ENCODE results near the gene COLQ. TPM values are rescaled to one million over a fixed set of nuclear protein-coding genes. Genes with fewer than 3 reads are reported as not detected.

The COLQ gene
- total RNA-seq, 1 experiment from 2014 or later: 1.9 TPM

- H3K79me2 ChIP-seq (ENCODE audit: insufficient read depth, low read length): no peaks in the 10 kb centered on the region
- H3K4me2 ChIP-seq (ENCODE audit: low read length): no peak overlapping the region
- intact Hi-C loops (cut with micrococcal nuclease): no loop called here
- TF ChIP-seq EZH2 (IDR thresholded peaks at IDR 0.05) (no peak), TCF7L2 (IDR thresholded peaks at IDR 0.05; ENCODE audit: borderline replicate concordance, extremely low read depth, insufficient read depth, insufficient read length) (no peak), SRF (IDR thresholded peaks at IDR 0.05; ENCODE audit: low read depth) (no peak), CEBPB (IDR thresholded peaks at IDR 0.05; ENCODE audit: low read depth) (no peak), JUND (IDR thresholded peaks at IDR 0.05) (no peak), RAD21 (IDR thresholded peaks at IDR 0.05; ENCODE audit: low read depth) (no peak), SP1 (IDR thresholded peaks at IDR 0.05; ENCODE audit: low read depth) (no peak), ZFX (IDR thresholded peaks at IDR 0.05) (no peak), EZH2phosphoT487 (IDR thresholded peaks at IDR 0.05; ENCODE audit: borderline replicate concordance) (no peak)
- TF ChIP-seq, protein P1, sequence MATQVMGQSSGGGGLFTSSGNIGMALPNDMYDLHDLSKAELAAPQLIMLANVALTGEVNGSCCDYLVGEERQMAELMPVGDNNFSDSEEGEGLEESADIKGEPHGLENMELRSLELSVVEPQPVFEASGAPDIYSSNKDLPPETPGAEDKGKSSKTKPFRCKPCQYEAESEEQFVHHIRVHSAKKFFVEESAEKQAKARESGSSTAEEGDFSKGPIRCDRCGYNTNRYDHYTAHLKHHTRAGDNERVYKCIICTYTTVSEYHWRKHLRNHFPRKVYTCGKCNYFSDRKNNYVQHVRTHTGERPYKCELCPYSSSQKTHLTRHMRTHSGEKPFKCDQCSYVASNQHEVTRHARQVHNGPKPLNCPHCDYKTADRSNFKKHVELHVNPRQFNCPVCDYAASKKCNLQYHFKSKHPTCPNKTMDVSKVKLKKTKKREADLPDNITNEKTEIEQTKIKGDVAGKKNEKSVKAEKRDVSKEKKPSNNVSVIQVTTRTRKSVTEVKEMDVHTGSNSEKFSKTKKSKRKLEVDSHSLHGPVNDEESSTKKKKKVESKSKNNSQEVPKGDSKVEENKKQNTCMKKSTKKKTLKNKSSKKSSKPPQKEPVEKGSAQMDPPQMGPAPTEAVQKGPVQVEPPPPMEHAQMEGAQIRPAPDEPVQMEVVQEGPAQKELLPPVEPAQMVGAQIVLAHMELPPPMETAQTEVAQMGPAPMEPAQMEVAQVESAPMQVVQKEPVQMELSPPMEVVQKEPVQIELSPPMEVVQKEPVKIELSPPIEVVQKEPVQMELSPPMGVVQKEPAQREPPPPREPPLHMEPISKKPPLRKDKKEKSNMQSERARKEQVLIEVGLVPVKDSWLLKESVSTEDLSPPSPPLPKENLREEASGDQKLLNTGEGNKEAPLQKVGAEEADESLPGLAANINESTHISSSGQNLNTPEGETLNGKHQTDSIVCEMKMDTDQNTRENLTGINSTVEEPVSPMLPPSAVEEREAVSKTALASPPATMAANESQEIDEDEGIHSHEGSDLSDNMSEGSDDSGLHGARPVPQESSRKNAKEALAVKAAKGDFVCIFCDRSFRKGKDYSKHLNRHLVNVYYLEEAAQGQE (IDR thresholded peaks at IDR 0.05; ENCODE audit: low read depth): no peak
- no peak for DNase-seq (ENCODE audit: low read depth, low spot score)
- H3K9me2 ChIP-seq (ENCODE audit: insufficient read depth): no peaks in the 10 kb centered on the region
- H3K9me3 ChIP-seq (ENCODE audit: control insufficient read depth in 1 of 2, insufficient read depth in 1 of 2, low read depth in 1 of 2, low read length in 2 of 2): no peaks in the 10 kb centered on the region
- H2AFZ ChIP-seq (ENCODE audit: low read depth, low read length, poor library complexity, severe bottlenecking): no peak overlapping the region
- no peaks in the 10 kb centered on the region for H3K4me1 ChIP-seq (ENCODE audit: control insufficient read depth in 1 of 2, insufficient read depth in 2 of 2, low read length in 2 of 2)
- ChIA-PET CTCF (no interaction called here), RAD21 (ENCODE audit: low non-redundant PET in 1 of 2, low total read pairs in 2 of 2, uncharacterized antibody in 2 of 2, unreplicated experiment in 2 of 2) (no interaction called here), POLR2A (no interaction called here)
- no peaks in the 10 kb centered on the region for H4K20me1 ChIP-seq (ENCODE audit: insufficient read depth)
- no TSS peak for BruUV-seq (replicated peaks)
- H3K9ac ChIP-seq (ENCODE audit: low read length): no peak overlapping the region
- H3K27ac ChIP-seq (ENCODE audit: low read depth, low read length): no peak overlapping the region
- no peaks in the 10 kb centered on the region for H3K27me3 ChIP-seq (ENCODE audit: insufficient read depth, low read length)
- no peak for ATAC-seq
- no peaks in the 10 kb centered on the region for H3K36me3 ChIP-seq (ENCODE audit: control insufficient read depth in 1 of 2, insufficient read depth in 2 of 2, low read length in 2 of 2)
- H3K4me3 ChIP-seq (replicated peaks in 1 of 2; ENCODE audit: low read depth in 1 of 2, low read length in 2 of 2): no peak overlapping the region
Measured at GRCh38 chr3:15542614-15543013, 21.1 kb upstream of the COLQ start.
